Endodermal cell (in vitro differentiated cells): ENCODE results near the gene MUC22. TPM values are rescaled to one million over a fixed set of nuclear protein-coding genes. Genes with fewer than 3 reads are reported as not detected.
"Not testable (repeated sequence)": the region's sequence is repeated elsewhere in the genome, so short reads cannot be mapped to it uniquely, and the experiment has no call there.

Source experiments
- DNase-seq: peaks from one replicate; pipeline ENCODE4 v3.0.0-alpha.2; 2017
- H3K27ac ChIP-seq: 2 replicates; pipeline ENCODE4 v1.5.1; 2013; ENCODE audit warnings: mild to moderate bottlenecking, low read depth, low read length, moderate library complexity
- H3K27me3 ChIP-seq: 2 replicates; pipeline ENCODE4 v1.6.1; 2013; ENCODE audit warnings: mild to moderate bottlenecking, low read length, moderate library complexity; ENCODE audit not compliant: insufficient read depth, control insufficient read depth, poor library complexity, severe bottlenecking
- H3K36me3 ChIP-seq: 2 replicates; pipeline ENCODE4 v1.7.0; 2013; ENCODE audit warnings: mild to moderate bottlenecking, low read length, moderate library complexity; ENCODE audit not compliant: control insufficient read depth, insufficient read depth
- H3K4me1 ChIP-seq: one replicate; pipeline ENCODE4 v1.7.0; 2013; ENCODE audit warnings: low read length; ENCODE audit not compliant: control insufficient read depth, insufficient read depth
- H3K4me3 ChIP-seq: 2 replicates; pipeline ENCODE4 v1.5.1; 2013; ENCODE audit warnings: mild to moderate bottlenecking, low read length, moderate library complexity
- H3K9ac ChIP-seq: 2 replicates; pipeline ENCODE4 v1.6.1; 2013; ENCODE audit warnings: mild to moderate bottlenecking, low read length, moderate library complexity; ENCODE audit not compliant: poor library complexity, severe bottlenecking; ENCODE audit errors: extremely low read depth
- H3K9me3 ChIP-seq: 2 replicates; pipeline ENCODE4 v1.6.1; 2013; ENCODE audit warnings: mild to moderate bottlenecking, low read length, moderate library complexity; ENCODE audit not compliant: control insufficient read depth
- H3K27ac Mint-ChIP-seq: 2 replicates; pipeline ENCODE4 v1.8.0; 2020; ENCODE audit warnings: mixed read lengths
- H3K27me3 Mint-ChIP-seq: 2 replicates; pipeline ENCODE4 v1.8.0; 2021; ENCODE audit warnings: mild to moderate bottlenecking, mixed read lengths; ENCODE audit not compliant: insufficient read depth
- H3K36me3 Mint-ChIP-seq: 2 replicates; pipeline ENCODE4 v1.8.0; 2020; ENCODE audit warnings: low read depth, mixed read lengths
- H3K4me1 Mint-ChIP-seq: 2 replicates; pipeline ENCODE4 v1.8.0; 2020; ENCODE audit warnings: mixed read lengths
- H3K4me3 Mint-ChIP-seq: 2 replicates; pipeline ENCODE4 v1.8.0; 2020; ENCODE audit warnings: mild to moderate bottlenecking, moderate library complexity, mixed read lengths
- H3K9me3 Mint-ChIP-seq: 2 replicates; pipeline ENCODE4 v1.8.0; 2020; ENCODE audit warnings: mild to moderate bottlenecking, mixed read lengths
- WGBS, 2 experiments: methylation state at CpG; one replicate each; pipeline versions ENCODE4 v1.1.5 to v1.1.7; 2013; ENCODE audit warnings: missing lambda C conversion rate in 2 of 2, mixed read lengths in 1 of 2; ENCODE audit not compliant: insufficient coverage in 1 of 2, insufficient read length in 1 of 2; 5-methylcytosine and 5-hydroxymethylcytosine counted together
- total RNA-seq, 2 donors: library from RNA; stranded (reverse); fragmentation: NEBNext Ultra II Directional in 1 of 2; extraction: Animal tissue kit (Norgen Biotek cat#: 25700) in 1 of 2; gene quantifications; 2 replicates in 1 of 2; 3 replicates in 1 of 2; pipeline ENCODE4 v1.2.1, GENCODE V29; 2021
- TF ChIP-seq, protein P1 (sequence below): fragments of 200-600 bp; sonication (generic); conservative IDR thresholded peaks from 2 replicates; pipeline ENCODE4 v1.5.0; 2021; ENCODE audit warnings: antibody characterized with exemption, mild to moderate bottlenecking

The MUC22 gene
- total RNA-seq, 2 donors from 2014 or later: not detected

DNA sequence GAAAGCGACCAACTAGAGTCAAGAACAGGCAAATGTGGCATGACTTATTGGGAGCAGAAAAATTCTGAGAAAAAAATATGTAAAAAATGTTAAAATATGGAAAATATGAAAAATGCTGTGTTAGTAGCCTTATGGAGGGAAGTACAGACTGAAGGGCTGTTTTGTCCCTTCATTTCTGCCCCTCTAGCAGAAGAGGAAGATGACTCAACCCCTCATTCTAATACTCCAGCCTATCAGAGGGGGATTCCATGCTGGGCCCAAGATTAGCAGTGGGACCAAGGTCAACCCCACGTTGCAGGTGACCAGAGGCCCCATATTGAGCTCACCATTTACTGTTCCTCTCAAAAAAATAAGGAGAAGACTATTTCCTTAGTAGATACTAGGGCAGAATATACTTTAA lies 18.4 kb upstream of the MUC22 start:
- TF ChIP-seq, protein P1, sequence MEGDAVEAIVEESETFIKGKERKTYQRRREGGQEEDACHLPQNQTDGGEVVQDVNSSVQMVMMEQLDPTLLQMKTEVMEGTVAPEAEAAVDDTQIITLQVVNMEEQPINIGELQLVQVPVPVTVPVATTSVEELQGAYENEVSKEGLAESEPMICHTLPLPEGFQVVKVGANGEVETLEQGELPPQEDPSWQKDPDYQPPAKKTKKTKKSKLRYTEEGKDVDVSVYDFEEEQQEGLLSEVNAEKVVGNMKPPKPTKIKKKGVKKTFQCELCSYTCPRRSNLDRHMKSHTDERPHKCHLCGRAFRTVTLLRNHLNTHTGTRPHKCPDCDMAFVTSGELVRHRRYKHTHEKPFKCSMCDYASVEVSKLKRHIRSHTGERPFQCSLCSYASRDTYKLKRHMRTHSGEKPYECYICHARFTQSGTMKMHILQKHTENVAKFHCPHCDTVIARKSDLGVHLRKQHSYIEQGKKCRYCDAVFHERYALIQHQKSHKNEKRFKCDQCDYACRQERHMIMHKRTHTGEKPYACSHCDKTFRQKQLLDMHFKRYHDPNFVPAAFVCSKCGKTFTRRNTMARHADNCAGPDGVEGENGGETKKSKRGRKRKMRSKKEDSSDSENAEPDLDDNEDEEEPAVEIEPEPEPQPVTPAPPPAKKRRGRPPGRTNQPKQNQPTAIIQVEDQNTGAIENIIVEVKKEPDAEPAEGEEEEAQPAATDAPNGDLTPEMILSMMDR: no peak
- Mint-ChIP-seq H3K4me3 (no peak overlapping the region), H3K36me3 (no peaks in the 10 kb centered on the region), H3K9me3 (peaks cover 19% of the 10 kb centered on the region), H3K4me1 (peaks cover 3% of the 10 kb centered on the region), H3K27me3 (peaks cover 3% of the 10 kb centered on the region), H3K27ac (no peak overlapping the region)
- Histone ChIP-seq H3K9ac (no peak overlapping the region), H3K36me3 (no peaks in the 10 kb centered on the region), H3K4me3 (no peak overlapping the region), H3K27ac (no peak overlapping the region), H3K9me3 (peaks cover 6% of the 10 kb centered on the region), H3K4me1 (no peaks in the 10 kb centered on the region), H3K27me3 (no peaks in the 10 kb centered on the region)
- 85 to 90% methylated on average over 1 to 2 of the region's 2 CpGs for WGBS, 2 experiments
- DNase-seq: no peak

DNA sequence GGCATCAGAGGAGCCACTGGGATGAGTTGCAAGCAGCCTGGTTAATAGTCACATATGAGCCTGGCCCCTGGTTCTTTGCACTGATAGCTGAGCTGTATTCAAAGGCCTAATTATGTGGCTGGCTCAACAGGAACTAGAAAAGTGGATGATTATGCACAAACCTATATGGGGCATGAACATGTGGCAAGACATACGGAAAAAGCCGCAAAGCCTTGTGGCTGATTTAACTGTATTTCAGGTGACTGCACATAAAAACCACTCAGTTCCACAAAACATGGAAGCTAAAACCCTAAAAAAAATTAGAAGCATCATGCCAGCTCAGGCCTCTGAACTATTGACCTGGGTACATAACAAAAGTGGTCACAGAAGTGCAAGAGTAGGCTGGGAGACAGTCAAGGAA lies 13.0 kb upstream of the MUC22 start:
- Mint-ChIP-seq H3K4me1 (no peaks in the 10 kb centered on the region), H3K36me3 (no peaks in the 10 kb centered on the region), H3K27me3 (peaks cover 1% of the 10 kb centered on the region), H3K27ac (no peak overlapping the region), H3K4me3 (no peak overlapping the region), H3K9me3 (peaks cover 22% of the 10 kb centered on the region)
- Histone ChIP-seq H3K4me3 (no peak overlapping the region), H3K27ac (no peak overlapping the region), H3K9me3 (peaks cover 6% of the 10 kb centered on the region), H3K36me3 (no peaks in the 10 kb centered on the region), H3K9ac (no peak overlapping the region), H3K4me1 (no peaks in the 10 kb centered on the region), H3K27me3 (no peaks in the 10 kb centered on the region)
- 93% methylated on average over 2 of the region's 2 CpGs; no CpG with 5 or more reads in 1 of the 2 experiments for WGBS, 2 experiments
- no peak for DNase-seq
- TF ChIP-seq, protein P1: no peak

DNA sequence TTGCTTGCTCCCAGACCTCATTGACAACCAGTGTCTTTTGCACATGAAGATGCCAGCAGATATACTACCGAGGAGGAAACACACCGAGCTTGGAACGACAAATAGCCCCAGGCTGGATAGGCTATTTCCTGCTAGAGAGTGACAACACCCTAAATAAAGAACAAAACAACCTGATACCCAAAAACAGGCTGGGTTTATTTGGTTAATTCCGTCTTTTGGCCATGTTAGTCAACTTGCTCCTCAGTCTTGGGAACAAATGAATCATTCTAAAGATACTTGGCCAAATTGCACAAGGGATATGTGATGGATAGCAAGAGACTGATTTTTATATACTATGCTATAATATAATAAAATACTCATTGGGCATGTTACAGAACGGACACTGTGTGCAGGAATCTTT lies 11.5 kb upstream of the MUC22 start:
- Histone ChIP-seq H3K27me3 (no peaks in the 10 kb centered on the region), H3K4me3 (no peak overlapping the region), H3K36me3 (no peaks in the 10 kb centered on the region), H3K9ac (no peak overlapping the region), H3K9me3 (peaks cover 6% of the 10 kb centered on the region), H3K27ac (no peak overlapping the region), H3K4me1 (no peaks in the 10 kb centered on the region)
- no peak overlapping the region for H3K4me3 Mint-ChIP-seq
- H3K36me3 Mint-ChIP-seq: no peaks in the 10 kb centered on the region
- WGBS, 2 experiments: 88 to 100% methylated on average over 1 to 5 of the region's 5 CpGs
- no peaks in the 10 kb centered on the region for H3K4me1 Mint-ChIP-seq
- no peak overlapping the region for H3K27ac Mint-ChIP-seq
- no peak for DNase-seq
- TF ChIP-seq, protein P1: no peak
- H3K9me3 Mint-ChIP-seq: peaks cover 21% of the 10 kb centered on the region
- peaks cover 1% of the 10 kb centered on the region for H3K27me3 Mint-ChIP-seq

DNA sequence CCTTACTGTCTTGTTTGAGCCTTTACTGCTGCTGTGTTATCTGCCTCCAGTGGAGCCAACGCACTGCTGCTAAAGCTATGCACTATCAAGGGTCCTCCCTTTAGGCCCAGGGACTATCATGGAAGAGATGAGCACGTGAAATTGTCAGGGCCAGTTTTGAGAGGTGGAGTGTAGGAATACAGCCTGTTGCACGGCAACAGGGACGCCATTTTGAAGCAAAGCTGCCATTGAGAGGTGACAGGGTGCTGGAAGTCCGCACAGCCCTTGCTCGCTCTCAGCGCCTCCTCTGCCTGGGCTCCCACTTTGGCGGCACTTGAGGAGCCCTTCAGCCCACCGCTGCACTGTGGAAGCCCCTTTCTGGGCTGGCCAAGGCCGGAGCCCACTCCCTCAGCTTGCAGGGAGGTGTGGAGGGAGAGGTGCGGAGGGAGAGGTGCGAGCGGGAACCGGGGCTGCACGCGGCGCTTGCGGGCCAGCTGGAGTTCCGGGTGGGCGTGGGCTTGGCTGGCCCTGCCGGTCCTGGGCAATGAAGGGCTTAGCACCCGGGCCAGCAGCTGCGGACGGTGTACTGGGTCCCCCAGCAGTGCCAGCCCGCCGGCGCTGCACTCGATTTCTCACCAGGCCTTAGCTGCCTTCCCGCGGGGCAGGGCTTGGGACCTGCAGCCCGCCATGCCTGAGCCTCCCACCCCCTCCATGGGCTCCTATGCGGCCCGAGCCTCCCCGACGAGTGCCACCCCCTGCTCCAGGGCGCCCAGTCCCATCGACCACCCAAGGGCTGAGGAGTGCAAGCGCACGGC lies 10.0 kb upstream of the MUC22 start:
- H3K27me3 ChIP-seq, H3K9me3 Mint-ChIP-seq, H3K4me3 ChIP-seq, H3K9me3 ChIP-seq, H3K27ac ChIP-seq, H3K4me1 Mint-ChIP-seq, DNase-seq, H3K27me3 Mint-ChIP-seq, H3K36me3 ChIP-seq, H3K36me3 Mint-ChIP-seq, H3K9ac ChIP-seq, H3K4me3 Mint-ChIP-seq, H3K4me1 ChIP-seq, H3K27ac Mint-ChIP-seq: not testable (repeated sequence)
- WGBS, 2 experiments: 94 to 95% methylated on average over 7 to 33 of the region's 39 CpGs
